ENCODE measurements around the gene ZNF451. TPM values are rescaled to one million over a fixed set of nuclear protein-coding genes. Genes with fewer than 3 reads are reported as not detected.

The ZNF451 gene
- total RNA-seq, 2 donors from 2014 or later, result 73.8 to 76.2 TPM

GRCh38 chr6:57173056-57173885 lies 83.3 kb downstream of the ZNF451 start:
- no peaks in the 10 kb centered on the region for H3K27me3 Mint-ChIP-seq (ENCODE audit: low read depth)
- peaks cover 42% of the 10 kb centered on the region for H3K4me1 Mint-ChIP-seq (ENCODE audit: low read depth)
- no peaks in the 10 kb centered on the region for H3K9me3 Mint-ChIP-seq
- DNase-seq (peak; percentile 26 to 37), ATAC-seq (replicated peaks in 1 of 2) (no peak)
- peak overlapping the region; percentile 78 for H3K27ac Mint-ChIP-seq
- peak overlapping the region; percentile 88 to 95 for H3K4me3 Mint-ChIP-seq
- peaks cover 4 to 5% of the 10 kb centered on the region in 2 donors for H3K36me3 Mint-ChIP-seq (ENCODE audit: insufficient read depth in 2 of 2)

- H3K27ac Mint-ChIP-seq, result peak overlapping the region; percentile 78
- peaks cover 4 to 5% of the 10 kb centered on the region in 2 donors for H3K36me3 Mint-ChIP-seq (ENCODE audit: insufficient read depth in 2 of 2)
- no peak for DNase-seq
Measured at GRCh38 chr6:57173886-57174510, 84.0 kb downstream of the ZNF451 start.

GRCh38 chr6:57174511-57174907 lies 84.5 kb downstream of the ZNF451 start:
- Mint-ChIP-seq H3K9me3 (no peaks in the 10 kb centered on the region), H3K27me3 (ENCODE audit: low read depth) (no peaks in the 10 kb centered on the region), H3K4me3 (peak overlapping the region; percentile 88 to 95), H3K36me3 (ENCODE audit: insufficient read depth in 2 of 2) (peaks cover 4 to 5% of the 10 kb centered on the region in 2 donors), H3K27ac (no peak overlapping the region), H3K4me1 (ENCODE audit: low read depth) (peaks cover 48% of the 10 kb centered on the region)
- no peak for DNase-seq
- ATAC-seq (replicated peaks in 1 of 2), result no peak

More at GRCh38 chr6:57173886-57174510, 84.0 kb downstream of the ZNF451 start:
- Mint-ChIP-seq H3K4me1 (ENCODE audit: low read depth) (peaks cover 44% of the 10 kb centered on the region), H3K27me3 (ENCODE audit: low read depth) (no peaks in the 10 kb centered on the region), H3K9me3 (no peaks in the 10 kb centered on the region), H3K4me3 (peak overlapping the region; percentile 88 to 95)
- ATAC-seq (replicated peaks in 1 of 2), result no peak

- ATAC-seq (replicated peaks in 1 of 2), result no peak
- H3K27ac Mint-ChIP-seq, result no peak overlapping the region
- peaks cover 31% of the 10 kb centered on the region for H3K4me1 Mint-ChIP-seq (ENCODE audit: low read depth)
- H3K27me3 Mint-ChIP-seq (ENCODE audit: low read depth), result no peaks in the 10 kb centered on the region
- no peaks in the 10 kb centered on the region for H3K9me3 Mint-ChIP-seq
- no peak for DNase-seq
- H3K4me3 Mint-ChIP-seq, result no peak overlapping the region
- peaks cover 2 to 12% of the 10 kb centered on the region in 2 donors for H3K36me3 Mint-ChIP-seq (ENCODE audit: insufficient read depth in 2 of 2)
Measured at GRCh38 chr6:57177545-57178265, 87.7 kb downstream of the ZNF451 start.

- Mint-ChIP-seq H3K27ac (peak overlapping the region; percentile 6), H3K4me3 (no peak overlapping the region)
Measured at GRCh38 chr6:57180596-57180995, 90.6 kb downstream of the ZNF451 start.

DNA sequence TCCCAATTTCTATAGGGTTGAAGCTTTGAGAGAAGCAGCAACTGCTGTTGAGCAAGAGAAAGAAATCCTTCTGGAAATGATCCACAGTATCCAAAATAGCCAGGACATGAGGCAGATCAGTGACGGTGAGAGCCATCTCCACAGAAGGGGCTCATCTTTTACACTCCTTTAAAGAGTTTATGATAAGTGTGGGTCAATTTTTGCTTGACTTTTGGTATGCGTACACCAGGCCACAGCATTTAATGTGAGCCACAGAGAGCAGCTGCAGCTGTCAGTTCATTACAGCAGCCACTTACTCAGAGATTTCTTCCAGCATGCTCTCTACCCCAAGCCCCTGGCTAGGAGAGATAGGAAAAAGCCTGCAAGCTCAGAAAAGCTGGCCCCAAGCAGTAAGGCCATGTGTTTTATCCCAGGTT lies 92.0 kb downstream of the ZNF451 start:
- Mint-ChIP-seq H3K4me3 (no peak overlapping the region), H3K36me3 (ENCODE audit: insufficient read depth in 2 of 2) (peaks cover 0 to 14% of the 10 kb centered on the region in 2 donors), H3K27me3 (ENCODE audit: low read depth) (no peaks in the 10 kb centered on the region), H3K4me1 (ENCODE audit: low read depth) (peaks cover 6% of the 10 kb centered on the region), H3K9me3 (no peaks in the 10 kb centered on the region), H3K27ac (peak overlapping the region; percentile 37)
- no peak for DNase-seq
- ATAC-seq (replicated peaks in 1 of 2), result no peak

More at GRCh38 chr6:57180596-57180995, 90.6 kb downstream of the ZNF451 start:
- Mint-ChIP-seq H3K4me1 (ENCODE audit: low read depth) (peaks cover 9% of the 10 kb centered on the region), H3K36me3 (ENCODE audit: insufficient read depth in 2 of 2) (peaks cover 0 to 11% of the 10 kb centered on the region in 2 donors), H3K27me3 (ENCODE audit: low read depth) (no peaks in the 10 kb centered on the region), H3K9me3 (no peaks in the 10 kb centered on the region)
- ATAC-seq (replicated peaks in 1 of 2), result no peak
- no peak for DNase-seq

DNA sequence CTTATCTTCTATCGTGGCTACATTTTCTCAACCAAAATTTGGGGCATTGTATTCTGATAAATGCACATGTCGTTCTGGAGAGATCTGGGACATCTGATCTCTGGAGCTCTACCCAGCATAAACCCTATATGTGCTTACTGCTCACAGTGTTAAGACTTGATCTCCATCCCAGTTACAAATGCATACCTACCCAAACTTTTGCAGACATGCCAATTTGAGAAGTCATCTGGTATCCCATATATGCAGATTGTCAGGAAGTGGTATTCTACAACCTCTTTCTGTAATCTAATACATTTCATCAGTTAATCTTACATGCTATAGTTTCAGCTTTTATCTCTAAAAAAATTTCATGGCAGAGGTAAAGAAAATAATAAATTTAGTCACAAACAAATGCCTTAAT lies 93.3 kb downstream of the ZNF451 start:
- peaks cover 6% of the 10 kb centered on the region for H3K4me1 Mint-ChIP-seq (ENCODE audit: low read depth)
- no peak overlapping the region for H3K4me3 Mint-ChIP-seq
- H3K36me3 Mint-ChIP-seq (ENCODE audit: insufficient read depth in 2 of 2), result peaks cover 0 to 14% of the 10 kb centered on the region in 2 donors
- no peak for ATAC-seq (replicated peaks in 1 of 2)
- H3K27me3 Mint-ChIP-seq (ENCODE audit: low read depth), result no peaks in the 10 kb centered on the region
- no peaks in the 10 kb centered on the region for H3K9me3 Mint-ChIP-seq
- H3K27ac Mint-ChIP-seq, result no peak overlapping the region
- DNase-seq, result no peak

GRCh38 chr6:57190140-57190539 lies 100.2 kb downstream of the ZNF451 start:
- no peaks in the 10 kb centered on the region for H3K9me3 Mint-ChIP-seq
- no peak for ATAC-seq (replicated peaks in 1 of 2)
- H3K4me3 Mint-ChIP-seq, result no peak overlapping the region
- H3K4me1 Mint-ChIP-seq (ENCODE audit: low read depth), result no peaks in the 10 kb centered on the region
- no peak for DNase-seq
- H3K27ac Mint-ChIP-seq, result no peak overlapping the region
- no peaks in the 10 kb centered on the region for H3K27me3 Mint-ChIP-seq (ENCODE audit: low read depth)
- peaks cover 0 to 6% of the 10 kb centered on the region in 2 donors for H3K36me3 Mint-ChIP-seq (ENCODE audit: insufficient read depth in 2 of 2)

GRCh38 chr6:57193177-57193576 lies 103.2 kb downstream of the ZNF451 start:
- H3K4me3 Mint-ChIP-seq, result no peak overlapping the region
- ATAC-seq (replicated peaks in 1 of 2) (no peak), DNase-seq (no peak)
- H3K27ac Mint-ChIP-seq, result no peak overlapping the region
- H3K4me1 Mint-ChIP-seq (ENCODE audit: low read depth), result no peaks in the 10 kb centered on the region
- H3K9me3 Mint-ChIP-seq, result no peaks in the 10 kb centered on the region
- H3K27me3 Mint-ChIP-seq (ENCODE audit: low read depth), result no peaks in the 10 kb centered on the region
- peaks cover 0 to 6% of the 10 kb centered on the region in 2 donors for H3K36me3 Mint-ChIP-seq (ENCODE audit: insufficient read depth in 2 of 2)

- Mint-ChIP-seq H3K4me3 (no peak overlapping the region), H3K27me3 (ENCODE audit: low read depth) (no peaks in the 10 kb centered on the region), H3K27ac (no peak overlapping the region), H3K9me3 (no peaks in the 10 kb centered on the region), H3K36me3 (ENCODE audit: insufficient read depth in 2 of 2) (peaks cover 0 to 6% of the 10 kb centered on the region in 2 donors), H3K4me1 (ENCODE audit: low read depth) (no peaks in the 10 kb centered on the region)
- ATAC-seq (replicated peaks in 1 of 2) (no peak), DNase-seq (no peak)
Measured at GRCh38 chr6:57195457-57195856, 105.5 kb downstream of the ZNF451 start.

- peaks cover 0 to 3% of the 10 kb centered on the region in 2 donors for H3K36me3 Mint-ChIP-seq (ENCODE audit: insufficient read depth in 2 of 2)
- no peaks in the 10 kb centered on the region for H3K9me3 Mint-ChIP-seq
- no peak for DNase-seq
- H3K27me3 Mint-ChIP-seq (ENCODE audit: low read depth), result no peaks in the 10 kb centered on the region
- ATAC-seq (replicated peaks in 1 of 2), result no peak
- H3K4me1 Mint-ChIP-seq (ENCODE audit: low read depth), result no peaks in the 10 kb centered on the region
- H3K27ac Mint-ChIP-seq, result no peak overlapping the region
- no peak overlapping the region for H3K4me3 Mint-ChIP-seq
Measured at GRCh38 chr6:57198926-57199636, 109.1 kb downstream of the ZNF451 start.

GRCh38 chr6:57201718-57202117 lies 111.7 kb downstream of the ZNF451 start:
- H3K27me3 Mint-ChIP-seq (ENCODE audit: low read depth), result no peaks in the 10 kb centered on the region
- no peak overlapping the region for H3K27ac Mint-ChIP-seq
- no peak overlapping the region for H3K4me3 Mint-ChIP-seq
- H3K36me3 Mint-ChIP-seq (ENCODE audit: insufficient read depth in 2 of 2), result peaks cover 0 to under 1% of the 10 kb centered on the region in 2 donors
- DNase-seq (no peak), ATAC-seq (replicated peaks in 1 of 2) (no peak)
- no peaks in the 10 kb centered on the region for H3K9me3 Mint-ChIP-seq
- H3K4me1 Mint-ChIP-seq (ENCODE audit: low read depth), result peaks cover 12% of the 10 kb centered on the region
